GM21723 (cell line): ENCODE results near the gene NR2C2.
"Not testable (repeated sequence)": the region's sequence is repeated elsewhere in the genome, so short reads cannot be mapped to it uniquely, and the experiment has no call there.

Experiments
- ATAC-seq: cut with Tn5 transposase; IDR thresholded peaks from one replicate; pipeline ENCODE4 v1.9.1; 2021; ENCODE audit warnings: mild to moderate bottlenecking, moderate library complexity; ENCODE audit not compliant: unreplicated experiment

NR2C2 gene

DNA sequence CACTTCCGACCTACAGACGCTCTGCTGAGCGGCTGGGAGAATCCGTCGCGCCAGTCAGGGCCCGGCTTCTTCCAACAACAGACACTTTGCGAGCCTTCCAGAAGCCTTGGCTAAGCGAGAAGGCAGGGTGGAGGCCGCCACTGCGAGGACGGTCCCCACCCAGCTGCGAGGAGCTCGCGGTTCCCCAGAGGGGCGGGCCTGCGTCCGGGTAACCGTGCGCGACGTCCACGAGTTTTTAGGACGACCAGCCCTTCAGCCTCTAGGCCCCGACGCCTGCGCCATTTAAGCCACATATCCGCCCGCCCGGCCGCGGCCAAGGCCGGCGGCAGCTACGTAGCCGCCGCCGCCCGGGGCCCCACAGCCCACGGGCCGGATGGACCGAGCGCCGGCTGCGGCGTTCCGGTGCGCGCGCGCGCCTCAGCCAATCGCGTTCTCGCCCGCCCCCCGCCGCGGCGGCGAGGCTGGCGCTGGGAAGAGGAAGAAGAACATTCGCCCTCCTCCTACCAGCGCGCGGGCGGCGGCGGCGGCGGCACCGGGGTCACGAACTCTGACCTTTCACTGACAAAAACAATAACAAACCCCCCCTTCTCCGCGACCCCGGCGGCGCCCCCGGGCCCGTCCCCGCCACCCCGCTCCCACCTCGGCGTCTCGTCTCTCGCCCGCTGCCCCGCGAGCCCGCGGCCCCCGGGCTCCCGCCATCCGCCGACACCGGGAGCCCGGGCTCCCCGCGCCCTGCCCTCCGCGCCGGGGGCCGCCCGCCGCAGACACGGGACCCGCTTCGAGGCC lies at the start of gene NR2C2:
NR2C2 (plus strand) TSS at position 484 of the 786 bp plus-strand sequence. CDS start 56,332 bp downstream, outside the sequence.
- ATAC-seq = peak; percentile 64

DNA sequence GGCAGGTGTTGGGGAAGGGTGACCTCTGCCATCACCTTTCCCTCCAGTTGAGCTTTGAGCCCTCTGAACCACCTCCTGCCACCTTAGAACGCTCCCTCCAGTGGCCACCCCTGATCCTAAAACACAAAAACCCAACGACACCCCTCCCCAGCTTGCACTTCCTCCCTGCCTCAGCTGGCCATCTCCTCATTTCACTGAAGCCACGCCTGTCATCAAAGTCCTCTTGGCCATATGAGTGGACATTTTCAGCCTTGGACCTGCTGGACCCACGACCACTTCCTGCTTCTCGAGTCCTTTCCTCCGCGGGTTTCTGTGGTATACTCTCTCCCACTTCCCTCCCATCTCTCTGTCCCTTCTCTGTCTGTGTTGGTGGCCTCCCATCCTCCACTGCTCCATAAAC lies 48.5 kb upstream of the NR2C2 start:
- no peak for ATAC-seq

- no peak for ATAC-seq
Observed at GRCh38 chr3:14899993-14900618, 47.3 kb upstream of the NR2C2 start.

DNA sequence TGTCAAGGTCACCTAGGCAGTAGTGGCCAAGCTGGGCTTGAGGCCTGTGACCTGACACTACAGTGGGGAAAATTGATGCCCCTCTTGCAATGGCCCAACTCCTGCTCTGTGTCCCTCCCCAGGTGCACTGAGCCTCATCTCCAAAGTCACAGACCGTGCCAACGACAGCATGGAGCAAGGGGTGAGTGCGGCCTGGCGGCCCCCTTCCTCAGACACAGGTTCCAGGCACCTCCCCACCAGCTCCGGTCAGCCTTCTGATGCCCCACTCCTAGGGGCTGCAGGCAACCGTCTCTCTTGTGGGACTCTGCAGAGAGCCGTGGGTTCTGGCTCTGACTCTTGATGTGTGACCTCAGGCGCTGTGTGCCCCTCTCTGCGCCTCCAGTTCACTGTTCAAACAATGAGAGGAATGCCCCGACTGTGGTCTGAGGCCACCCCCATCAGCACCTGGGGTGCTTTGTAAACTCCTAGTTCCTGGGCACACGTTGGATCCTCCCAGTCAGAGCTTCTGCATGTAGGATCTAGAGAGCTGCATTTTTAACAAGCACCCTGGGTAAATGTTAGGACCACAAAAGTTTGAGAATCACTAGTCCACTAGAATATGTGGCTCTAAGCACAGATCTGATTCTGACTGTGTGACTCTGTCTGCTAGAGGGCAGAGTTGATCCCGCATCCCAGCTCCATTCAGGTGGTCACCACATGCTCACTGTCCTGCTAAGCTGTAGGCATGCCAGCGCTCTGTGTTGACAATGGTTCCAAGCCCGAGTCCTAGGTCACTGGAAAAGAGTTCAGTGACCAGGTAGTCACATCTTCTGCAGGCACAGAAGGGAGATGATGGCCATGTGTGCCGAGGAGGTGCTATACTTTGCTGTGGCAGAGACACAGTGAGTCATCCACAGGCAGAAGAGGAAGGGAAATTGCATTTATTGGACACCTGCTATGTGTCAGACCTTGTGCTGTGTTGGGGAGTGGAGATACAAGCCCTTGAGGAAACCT lies 46.2 kb upstream of the NR2C2 start:
- ATAC-seq = no peak

- ATAC-seq = no peak
Observed at GRCh38 chr3:14902719-14903118, 44.7 kb upstream of the NR2C2 start.

GRCh38 chr3:14903501-14903900 lies 43.9 kb upstream of the NR2C2 start:
- not testable (repeated sequence) for ATAC-seq

GRCh38 chr3:14905055-14905657 lies 42.2 kb upstream of the NR2C2 start:
- ATAC-seq = no peak

GRCh38 chr3:14906355-14906971 lies 40.9 kb upstream of the NR2C2 start:
- no peak for ATAC-seq

DNA sequence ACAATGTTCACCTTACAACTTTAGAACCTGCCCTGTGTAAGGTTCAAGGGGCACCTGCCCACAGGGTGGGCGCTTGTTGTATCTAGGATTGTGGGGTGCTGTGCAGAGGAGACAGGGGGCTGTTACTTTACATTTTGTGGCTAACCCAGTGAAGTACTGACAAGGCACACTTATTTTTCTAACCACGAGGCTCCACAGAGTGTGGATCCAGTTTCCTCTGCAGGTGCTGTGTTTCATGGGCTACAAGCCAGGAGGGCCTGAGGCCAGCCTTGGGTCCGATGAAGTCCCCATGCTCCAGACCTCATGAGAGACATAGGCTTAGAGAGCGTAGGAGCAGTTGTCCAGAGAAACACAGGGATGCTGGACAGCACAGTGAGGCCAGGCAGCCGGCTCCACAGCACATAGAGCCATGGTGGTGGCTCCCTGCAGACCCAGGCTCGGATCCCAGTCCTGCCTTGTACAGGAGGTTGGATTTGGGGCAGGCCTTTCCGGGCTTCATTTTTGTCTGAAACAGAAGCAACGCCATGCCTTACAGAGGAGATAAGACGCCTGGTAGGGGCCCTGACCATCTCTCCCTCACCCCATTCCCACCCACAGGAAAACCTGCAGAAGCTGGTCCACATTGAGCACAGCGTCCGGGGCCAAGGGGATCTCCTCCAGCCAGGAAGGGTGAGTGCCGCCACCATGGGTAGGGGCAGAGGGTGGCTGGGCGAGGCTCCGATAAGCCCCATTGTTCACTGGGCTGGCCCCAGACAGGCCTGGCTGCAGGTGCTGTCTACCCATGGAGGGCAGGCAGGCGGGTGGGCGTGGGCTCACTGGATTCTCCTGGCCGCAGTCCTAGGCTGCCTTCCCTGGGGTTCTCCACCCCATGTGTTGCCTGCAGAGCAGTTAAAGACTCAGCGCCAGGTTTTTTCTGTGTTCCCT lies 40.1 kb upstream of the NR2C2 start:
- no peak for ATAC-seq

DNA sequence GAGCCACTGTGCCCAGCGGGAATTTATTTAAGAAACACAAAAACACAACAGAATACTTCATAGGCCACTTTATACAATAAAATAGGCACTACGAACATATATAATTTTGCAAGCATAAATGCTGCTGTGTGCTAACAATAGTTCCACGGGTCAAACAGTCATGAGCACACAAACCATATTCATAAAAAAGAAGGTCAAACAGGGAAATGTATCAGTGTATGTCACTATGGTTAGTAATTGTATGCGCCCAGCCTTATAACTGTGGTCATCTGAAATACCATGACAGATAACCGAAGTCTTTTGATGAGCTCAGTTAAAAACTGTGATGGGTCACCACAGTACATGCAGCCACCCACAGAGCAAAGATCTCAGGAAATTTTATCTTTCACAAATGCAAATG lies 38.1 kb upstream of the NR2C2 start:
- ATAC-seq = no peak

DNA sequence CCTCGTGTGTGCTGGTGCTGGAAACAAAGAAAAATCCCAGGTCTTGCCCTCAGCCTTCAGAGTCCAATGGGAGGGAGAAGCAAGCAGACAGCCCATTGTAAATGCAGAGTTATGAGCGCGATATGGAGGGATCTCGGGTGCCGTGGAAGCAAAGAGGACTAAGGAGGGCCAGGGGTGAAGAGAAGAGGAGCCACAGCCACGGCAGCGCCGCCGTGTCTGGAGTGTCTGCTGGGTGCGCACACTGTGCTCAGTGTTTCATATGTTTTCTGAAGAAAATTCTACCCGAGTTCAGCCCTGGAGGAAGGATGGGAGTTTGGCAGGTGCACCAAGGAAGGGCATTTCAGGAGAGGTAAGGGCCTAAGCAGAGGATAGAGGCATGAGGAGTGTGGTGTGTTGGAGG lies 35.7 kb upstream of the NR2C2 start:
- no peak for ATAC-seq

DNA sequence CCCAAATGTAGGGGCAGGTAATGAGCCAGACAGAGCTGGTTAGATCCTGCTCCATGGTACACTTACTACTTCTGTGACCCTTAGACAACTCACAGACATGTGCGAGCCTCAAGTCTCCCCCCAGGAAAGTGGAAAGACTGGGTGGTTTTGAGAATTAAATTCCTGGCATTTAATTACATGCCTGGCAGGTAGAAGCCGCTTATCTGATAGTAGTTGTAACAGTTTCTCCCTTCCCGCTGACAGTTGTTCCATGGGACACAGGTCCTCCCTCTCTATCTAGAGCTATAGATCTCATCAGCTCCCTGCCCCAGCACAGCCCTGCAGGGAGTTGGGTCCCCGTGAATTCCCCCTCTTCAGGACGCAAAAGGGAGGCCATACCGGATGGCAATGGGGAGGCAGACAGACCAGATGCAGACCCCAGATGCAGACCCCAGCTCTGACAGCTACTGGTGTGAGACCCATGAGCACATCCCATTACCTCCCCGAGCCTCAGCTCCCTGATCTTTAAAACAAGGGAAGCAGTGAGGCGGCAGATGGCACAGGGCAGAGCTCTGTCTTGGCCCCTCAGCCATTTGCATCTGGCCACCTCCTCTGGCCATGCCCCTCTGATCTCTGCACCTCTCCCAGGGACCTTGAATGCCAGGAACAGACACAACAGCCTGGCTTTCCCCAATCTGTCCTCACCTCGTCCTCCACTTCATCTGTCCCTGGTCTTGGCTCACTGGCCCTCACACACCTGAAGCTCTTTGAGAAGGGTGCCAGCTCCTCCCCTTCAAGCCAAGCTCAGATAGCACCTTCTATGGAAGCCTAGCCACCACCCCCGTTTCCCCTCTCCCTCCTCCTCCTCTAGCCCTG lies 34.1 kb upstream of the NR2C2 start:
- no peak for ATAC-seq

GRCh38 chr3:14913926-14914778 lies 33.2 kb upstream of the NR2C2 start:
- ATAC-seq = no peak

DNA sequence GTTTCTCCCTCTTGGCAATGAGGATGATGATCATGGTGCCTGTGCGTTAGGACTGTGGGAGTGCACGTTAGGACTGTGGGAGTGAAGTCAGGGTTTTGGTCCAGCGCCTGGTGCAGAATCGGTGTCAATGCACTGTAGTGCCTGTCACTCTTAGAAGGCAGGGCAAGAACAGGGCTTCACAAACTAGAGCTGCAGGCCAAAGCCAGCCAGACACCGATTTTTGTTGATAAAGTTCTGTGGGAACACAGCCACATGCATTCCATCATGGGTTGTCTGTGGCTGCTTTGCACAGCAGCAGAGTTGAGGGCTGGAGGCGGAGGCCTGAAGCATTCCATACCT lies 32.6 kb upstream of the NR2C2 start:
- no peak for ATAC-seq

GRCh38 chr3:14915636-14916222 lies 31.7 kb upstream of the NR2C2 start:
- ATAC-seq = no peak

- ATAC-seq = no peak
Observed at GRCh38 chr3:14918356-14918860, 29.0 kb upstream of the NR2C2 start.

DNA sequence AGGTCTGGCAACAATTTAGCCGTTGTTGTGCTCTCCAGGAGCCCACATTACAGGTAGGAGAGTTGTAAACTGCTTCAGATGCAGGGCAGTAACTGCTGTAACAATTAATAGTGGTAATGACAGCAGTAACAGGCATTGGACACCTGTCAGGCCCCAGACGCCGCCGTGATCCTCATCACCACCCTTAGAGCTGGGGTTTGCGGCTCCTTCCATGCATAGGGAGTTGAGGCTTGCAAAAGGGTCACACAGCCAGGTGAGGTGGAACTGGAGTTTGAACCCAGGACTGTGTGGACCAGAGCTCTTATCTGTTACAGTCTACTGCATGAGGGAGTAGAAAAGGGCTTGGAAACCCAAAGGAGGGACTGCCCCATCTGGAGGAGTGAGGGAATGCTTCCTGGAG lies 26.8 kb upstream of the NR2C2 start:
- no peak for ATAC-seq
